ENCODE measurements around the gene SEMA4G.

DNA sequence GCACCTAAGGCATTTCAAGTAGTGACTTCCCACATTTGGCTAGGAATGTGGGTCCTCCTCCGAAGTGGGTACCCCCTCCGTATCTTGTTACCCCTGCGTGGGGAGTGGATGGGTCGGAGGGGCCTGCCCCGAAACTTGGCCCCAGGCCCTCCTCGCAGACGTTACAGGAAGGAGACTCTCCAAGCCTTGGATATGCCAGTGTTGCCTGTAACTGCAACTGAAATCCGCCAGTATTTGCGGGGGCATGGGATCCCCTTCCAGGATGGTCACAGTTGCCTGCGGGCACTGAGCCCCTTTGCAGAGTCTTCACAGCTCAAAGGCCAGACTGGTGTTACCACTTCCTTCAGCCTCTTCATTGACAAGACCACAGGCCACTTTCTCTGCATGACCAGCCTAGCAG, 18.9 kb downstream of the SEMA4G start:
- TF ChIP-seq, protein P1, sequence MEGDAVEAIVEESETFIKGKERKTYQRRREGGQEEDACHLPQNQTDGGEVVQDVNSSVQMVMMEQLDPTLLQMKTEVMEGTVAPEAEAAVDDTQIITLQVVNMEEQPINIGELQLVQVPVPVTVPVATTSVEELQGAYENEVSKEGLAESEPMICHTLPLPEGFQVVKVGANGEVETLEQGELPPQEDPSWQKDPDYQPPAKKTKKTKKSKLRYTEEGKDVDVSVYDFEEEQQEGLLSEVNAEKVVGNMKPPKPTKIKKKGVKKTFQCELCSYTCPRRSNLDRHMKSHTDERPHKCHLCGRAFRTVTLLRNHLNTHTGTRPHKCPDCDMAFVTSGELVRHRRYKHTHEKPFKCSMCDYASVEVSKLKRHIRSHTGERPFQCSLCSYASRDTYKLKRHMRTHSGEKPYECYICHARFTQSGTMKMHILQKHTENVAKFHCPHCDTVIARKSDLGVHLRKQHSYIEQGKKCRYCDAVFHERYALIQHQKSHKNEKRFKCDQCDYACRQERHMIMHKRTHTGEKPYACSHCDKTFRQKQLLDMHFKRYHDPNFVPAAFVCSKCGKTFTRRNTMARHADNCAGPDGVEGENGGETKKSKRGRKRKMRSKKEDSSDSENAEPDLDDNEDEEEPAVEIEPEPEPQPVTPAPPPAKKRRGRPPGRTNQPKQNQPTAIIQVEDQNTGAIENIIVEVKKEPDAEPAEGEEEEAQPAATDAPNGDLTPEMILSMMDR (IDR thresholded peaks at IDR 0.05): no peak
- TF ChIP-seq POLR2A (IDR thresholded peaks at IDR 0.05): no peak
